Endothelial cell of umbilical vein (primary cell): ENCODE results near the gene HYI. TPM values are rescaled to one million over a fixed set of nuclear protein-coding genes. Genes with fewer than 3 reads are reported as not detected.

Experiments
- BruUV-seq: library from RNA; stranded (reverse); fragments of 400-500 nt; replicated peaks from 2 replicates; lab custom pipeline; 2021; lab: Mats Ljungman, UMichigan
- CTCF ChIA-PET: fragments of 300-600, 350-600 bp; sonication (Branson Sonifier 250); formaldehyde crosslinking; loops from one replicate; lab custom pipeline; 2021; ENCODE audit warnings: antibody characterized with exemption, inconsistent platforms; lab: Charles Lee
- POLR2A ChIA-PET: fragments of 300-600, 350-600 bp; sonication (Branson Sonifier 250); formaldehyde crosslinking; loops from one replicate; lab custom pipeline; 2021; ENCODE audit warnings: antibody characterized with exemption, inconsistent platforms; lab: Charles Lee
- DNase-seq: peaks from one replicate; pipeline ENCODE4 v3.0.0-alpha.2; 2011; ENCODE audit warnings: low read depth, low spot score
- FAIRE-seq: peaks from 2 replicates; lab custom pipeline; 2011; peaks lifted over from hg19 to GRCh38; lab: Jason Lieb, UNC
- H2AFZ ChIP-seq: 2 replicates; pipeline ENCODE4 v1.6.0; 2012; ENCODE audit warnings: low read depth, low read length, control low read depth, inconsistent platforms
- H3K27ac ChIP-seq: 2 replicates; pipeline ENCODE4 v1.5.1; 2011; ENCODE audit warnings: low read depth, mild to moderate bottlenecking, control low read depth, low read length, moderate library complexity; ENCODE audit not compliant: insufficient read depth
- H3K27me3 ChIP-seq, 2 experiments: 2 replicates each; pipeline versions ENCODE4 v1.6.0 to v1.6.1; 2011; ENCODE audit warnings: low read length in 2 of 2, mixed read lengths in 1 of 2; ENCODE audit not compliant: control insufficient read depth in 2 of 2, insufficient read depth in 2 of 2
- H3K36me3 ChIP-seq, 2 experiments: 2 replicates in 1 of 2; 3 replicates in 1 of 2; pipeline ENCODE4 v1.5.1; 2011; ENCODE audit warnings: low read length in 2 of 2, mild to moderate bottlenecking in 1 of 2, moderate library complexity in 1 of 2; ENCODE audit not compliant: control insufficient read depth in 2 of 2, insufficient read depth in 2 of 2; ENCODE audit errors: extremely low read depth in 1 of 2
- H3K4me1 ChIP-seq: 3 replicates; pipeline ENCODE4 v1.5.1; 2011; ENCODE audit warnings: mild to moderate bottlenecking, low read length; ENCODE audit not compliant: control insufficient read depth, insufficient read depth; ENCODE audit errors: extremely low read depth
- H3K4me2 ChIP-seq: 2 replicates; pipeline ENCODE4 v1.6.1; 2011; ENCODE audit warnings: low read length, control low read depth, mixed read lengths; ENCODE audit not compliant: insufficient read depth
- H3K4me3 ChIP-seq, 3 experiments: fragments of 200-600 bp in 1 of 3; sonication (generic), shearing (Covaris generic) in 1 of 3; replicated peaks in 1 of 3; 2 replicates each; pipeline ENCODE4 v1.5.1; 2011 to 2016; ENCODE audit warnings: control low read depth in 3 of 3, low read length in 3 of 3, mild to moderate bottlenecking in 2 of 3, inconsistent platforms in 1 of 3, low read depth in 1 of 3, moderate library complexity in 1 of 3; ENCODE audit not compliant: insufficient read depth in 1 of 3
- H3K79me2 ChIP-seq: 2 replicates; pipeline ENCODE4 v1.6.0; 2012; ENCODE audit warnings: low read length, inconsistent platforms; ENCODE audit not compliant: control insufficient read depth, insufficient read depth
- H3K9ac ChIP-seq: replicated peaks from 2 replicates; pipeline ENCODE3; 2011; ENCODE audit warnings: low read length, control low read depth; ENCODE audit not compliant: insufficient read depth; ENCODE audit errors: extremely low read depth
- H3K9me1 ChIP-seq: replicated peaks from 3 replicates; pipeline ENCODE4 v1.6.0; 2011; ENCODE audit warnings: mild to moderate bottlenecking, low read length; ENCODE audit not compliant: control insufficient read depth, insufficient read depth; ENCODE audit errors: extremely low read depth
- H3K9me3 ChIP-seq: replicated peaks from 2 replicates; pipeline ENCODE4 v1.5.1; 2012; ENCODE audit warnings: low read length, inconsistent platforms; ENCODE audit not compliant: control insufficient read depth, insufficient read depth
- H4K20me1 ChIP-seq: replicated peaks from 2 replicates; pipeline ENCODE3; 2011; ENCODE audit warnings: mild to moderate bottlenecking, low read length; ENCODE audit not compliant: control insufficient read depth, insufficient read depth; ENCODE audit errors: extremely low read depth
- EZH2 ChIP-seq: IDR thresholded peaks from 2 replicates; pipeline ENCODE4 v1.6.1; 2012; ENCODE audit warnings: borderline replicate concordance, low read depth, mild to moderate bottlenecking, moderate library complexity, low read length, inconsistent platforms; ENCODE audit not compliant: severe bottlenecking
- FOS ChIP-seq: IDR thresholded peaks from 2 replicates; pipeline ENCODE4 v1.6.1; 2011; ENCODE audit warnings: mild to moderate bottlenecking, low read length, moderate library complexity, borderline replicate concordance; ENCODE audit not compliant: insufficient read depth
- GATA2 ChIP-seq: IDR thresholded peaks from 2 replicates; pipeline ENCODE4 v1.7.0; 2011; ENCODE audit warnings: low read depth, mild to moderate bottlenecking, moderate library complexity, mixed read lengths, low read length; ENCODE audit not compliant: insufficient read length, insufficient read depth
- JUN ChIP-seq: IDR thresholded peaks from 2 replicates; pipeline ENCODE4 v1.6.1; 2011; ENCODE audit warnings: borderline replicate concordance, low read depth; ENCODE audit not compliant: insufficient read length, insufficient read depth
- MYC ChIP-seq: IDR thresholded peaks from one replicate; pipeline ENCODE4 v1.6.1; 2011; ENCODE audit warnings: mild to moderate bottlenecking, low read depth, low read length
- POLR2A ChIP-seq: IDR thresholded peaks from 2 replicates; pipeline ENCODE4 v1.6.1; 2012; ENCODE audit warnings: low read depth, mild to moderate bottlenecking, control low read depth, low read length
- dilution Hi-C: fragments of 300-500 bp; cut with MboI; formaldehyde crosslinking; loops from one replicate; pipeline ENCODE4 v1.15.0; 2019; ENCODE audit warnings: low sequenced_read_pairs; ENCODE audit not compliant: extremely low pct_ligation_motif_present
- intact Hi-C: fragments of 100-400 bp; cut with micrococcal nuclease; formaldehyde crosslinking; loops from one replicate; pipeline ENCODE4 v1.10.0; 2022
- polyA plus RNA-seq, 4 experiments: library from polyadenylated mRNA; depleted of rRNA in 3 of 4; stranded (reverse) in 3 of 4; unstranded in 1 of 4; fragments of >200 nt; gene quantifications; 2 replicates each; pipeline versions ENCODE4 v1.2.1 to v1.2.3, GENCODE V29; 2011 to 2012; ENCODE audit warnings: missing spikeins in 1 of 4
- total RNA-seq: library from RNA; stranded (reverse); gene quantifications from 2 replicates; pipeline ENCODE4 v1.2.3, GENCODE V29; 2021
- TF ChIP-seq, protein P1 (sequence below), 2 donors: IDR thresholded peaks; 1 replicate in 1 of 2; 2 replicates in 1 of 2; pipeline ENCODE4 v1.5.1; 2011; ENCODE audit warnings: low read length in 2 of 2, mild to moderate bottlenecking in 2 of 2, moderate library complexity in 2 of 2, control low read depth in 1 of 2, inconsistent platforms in 1 of 2, low read depth in 1 of 2; ENCODE audit not compliant: insufficient read depth in 1 of 2; ENCODE audit errors: extremely low read depth in 1 of 2

Gene HYI
- total and polyA plus RNA-seq, 2 donors (not counting 3 experiments of a cell fraction or from before 2014, with no cell fraction given) = 324 to 342 TPM

DNA sequence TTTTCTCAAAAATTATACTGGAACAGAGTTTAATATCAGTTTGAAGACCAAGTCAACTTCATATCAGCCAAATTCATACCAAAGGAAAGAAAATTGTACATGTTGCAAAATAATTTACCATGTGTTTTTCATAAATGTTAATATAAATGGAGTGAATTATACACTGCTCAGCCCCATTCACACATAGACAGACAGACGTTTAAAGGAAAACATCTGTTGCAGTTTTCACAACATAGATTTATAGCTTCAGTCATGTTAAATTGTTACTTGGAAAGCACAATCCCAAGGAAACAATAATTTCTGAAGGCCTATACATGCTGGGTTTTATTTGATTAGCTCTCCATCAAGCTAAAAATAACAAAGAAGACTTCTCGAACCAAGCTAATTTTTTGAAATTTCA lies 27.8 kb upstream of the HYI start:
- H3K4me2 ChIP-seq = no peak overlapping the region
- TF ChIP-seq POLR2A = no peak
- TF ChIP-seq GATA2 = no peak
- TF ChIP-seq FOS = no peak
- no peak for TF ChIP-seq JUN
- no peaks in the 10 kb centered on the region for H4K20me1 ChIP-seq
- no peaks in the 10 kb centered on the region for H3K79me2 ChIP-seq
- intact Hi-C loops = no loop called here
- no peak overlapping the region for H3K9ac ChIP-seq
- no peaks in the 10 kb centered on the region for H3K9me1 ChIP-seq
- ChIA-PET CTCF (interaction anchor here (0.8 to 1.0 kb wide), 2 partner anchors 11 to 18 kb away, joined by 3 to 4 read pairs; no protein-coding TSS in a partner anchor), POLR2A (interaction anchor here (0.6 kb wide), 1 partner anchor 9 kb away, joined by 6 read pairs; no protein-coding TSS in a partner anchor)
- no peak for DNase-seq
- no peak overlapping the region for H2AFZ ChIP-seq
- no peaks in the 10 kb centered on the region for H3K27me3 ChIP-seq
- FAIRE-seq = peak; percentile 18
- dilution Hi-C loops = no loop called here
- H3K4me1 ChIP-seq = peaks cover 13% of the 10 kb centered on the region
- H3K27ac ChIP-seq = no peak overlapping the region
- H3K9me3 ChIP-seq = no peaks in the 10 kb centered on the region
- no peak overlapping the region for H3K4me3 ChIP-seq
- no TSS peak for BruUV-seq
- no peaks in the 10 kb centered on the region for H3K36me3 ChIP-seq

DNA sequence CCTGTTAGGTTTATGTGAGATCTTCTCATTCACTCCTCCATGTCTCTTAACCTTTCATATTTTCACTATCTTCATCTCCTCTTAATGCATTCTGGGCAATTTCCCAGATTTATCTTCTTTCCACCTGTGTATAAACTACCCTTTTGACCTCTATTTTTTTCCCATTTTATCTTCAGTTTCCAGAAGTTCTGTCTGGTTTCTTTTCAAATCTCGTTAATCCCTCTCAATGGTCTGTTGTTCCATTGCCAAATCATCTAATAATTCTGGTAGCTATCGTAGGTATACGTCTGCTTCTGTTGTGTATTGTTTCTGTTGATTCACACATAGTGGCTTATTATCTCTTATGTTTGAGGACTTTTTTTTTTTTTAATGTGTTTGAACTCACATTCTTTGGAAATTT lies 25.7 kb upstream of the HYI start:
- Histone ChIP-seq H3K27me3 (no peaks in the 10 kb centered on the region), H3K79me2 (no peaks in the 10 kb centered on the region), H3K36me3 (no peaks in the 10 kb centered on the region), H3K9me3 (no peaks in the 10 kb centered on the region), H3K9me1 (no peaks in the 10 kb centered on the region), H3K27ac (no peak overlapping the region), H3K4me2 (no peak overlapping the region), H3K9ac (no peak overlapping the region), H4K20me1 (no peaks in the 10 kb centered on the region), H3K4me1 (peaks cover 31% of the 10 kb centered on the region), H3K4me3 (no peak overlapping the region), H2AFZ (peak overlapping the region; percentile 18)
- BruUV-seq = no TSS peak
- ChIA-PET CTCF (interaction anchor here (1.4 kb wide), 1 partner anchor 11 kb away, joined by 4 read pairs; no protein-coding TSS in a partner anchor), POLR2A (no interaction called here)
- DNase-seq (no peak), FAIRE-seq (no peak)
- intact Hi-C loops = loop anchor here (5.0 kb wide), 1 partner anchor 37 kb away; no protein-coding TSS in a partner anchor
- dilution Hi-C loops = no loop called here
- TF ChIP-seq POLR2A (no peak), MYC (no peak), EZH2 (no peak), JUN (no peak)
- TF ChIP-seq, protein P1, sequence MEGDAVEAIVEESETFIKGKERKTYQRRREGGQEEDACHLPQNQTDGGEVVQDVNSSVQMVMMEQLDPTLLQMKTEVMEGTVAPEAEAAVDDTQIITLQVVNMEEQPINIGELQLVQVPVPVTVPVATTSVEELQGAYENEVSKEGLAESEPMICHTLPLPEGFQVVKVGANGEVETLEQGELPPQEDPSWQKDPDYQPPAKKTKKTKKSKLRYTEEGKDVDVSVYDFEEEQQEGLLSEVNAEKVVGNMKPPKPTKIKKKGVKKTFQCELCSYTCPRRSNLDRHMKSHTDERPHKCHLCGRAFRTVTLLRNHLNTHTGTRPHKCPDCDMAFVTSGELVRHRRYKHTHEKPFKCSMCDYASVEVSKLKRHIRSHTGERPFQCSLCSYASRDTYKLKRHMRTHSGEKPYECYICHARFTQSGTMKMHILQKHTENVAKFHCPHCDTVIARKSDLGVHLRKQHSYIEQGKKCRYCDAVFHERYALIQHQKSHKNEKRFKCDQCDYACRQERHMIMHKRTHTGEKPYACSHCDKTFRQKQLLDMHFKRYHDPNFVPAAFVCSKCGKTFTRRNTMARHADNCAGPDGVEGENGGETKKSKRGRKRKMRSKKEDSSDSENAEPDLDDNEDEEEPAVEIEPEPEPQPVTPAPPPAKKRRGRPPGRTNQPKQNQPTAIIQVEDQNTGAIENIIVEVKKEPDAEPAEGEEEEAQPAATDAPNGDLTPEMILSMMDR (IDR thresholded peaks at IDR 0.05; ENCODE audit: extremely low read depth in 1 of 2, insufficient read depth in 1 of 2, low read depth in 1 of 2, low read length in 2 of 2) = no peak
